Measurements from ENCODE around the gene MREG. TPM values are rescaled to one million over a fixed set of nuclear protein-coding genes. Genes with fewer than 3 reads are reported as not detected.

The MREG gene
- total and polyA plus RNA-seq, 7 donors = 0.99 to 8.8 (median 1.5) TPM

GRCh38 chr2:215921895-215922294 is 91.5 kb downstream of the MREG start:
- Histone ChIP-seq H3K27ac (no peak overlapping the region), H3K4me3 (no peak overlapping the region), H3K9me3 (no peaks in the 10 kb centered on the region), H3K4me1 (peaks cover 0 to 34% (median 29%) of the 10 kb centered on the region in 4 donors), H3K27me3 (no peaks in the 10 kb centered on the region), H3K36me3 (no peaks in the 10 kb centered on the region)
- intact Hi-C loops (cut with DNase I) = no loop called here
- DNase-seq = no peak
- 83 to 89% methylated on average over 3 of the region's 3 CpGs for WGBS, 2 donors
- no peak for TF ChIP-seq EP300 (IDR thresholded peaks at IDR 0.05)
- no peak for TF ChIP-seq POLR2AphosphoS5 (IDR thresholded peaks at IDR 0.05)
- no peak for TF ChIP-seq POLR2A (IDR thresholded peaks at IDR 0.05)
- TF ChIP-seq CTCF (IDR thresholded peaks at IDR 0.05) = no peak

GRCh38 chr2:215920244-215921100 is 92.9 kb downstream of the MREG start:
- TF ChIP-seq EP300 (IDR thresholded peaks at IDR 0.05) (no peak), CTCF (IDR thresholded peaks at IDR 0.05) (peak; percentile 66 to 81 (median 74))
- no peaks in the 10 kb centered on the region for H3K36me3 ChIP-seq
- 36% methylated on average over 8 of the region's 8 CpGs for WGBS, 2 donors
- peaks cover 0 to 34% (median 29%) of the 10 kb centered on the region in 4 donors for H3K4me1 ChIP-seq
- H3K27ac ChIP-seq = peak overlapping the region; percentile 37 to 75 (median 64)
- H3K9me3 ChIP-seq = no peaks in the 10 kb centered on the region
- H3K27me3 ChIP-seq = no peaks in the 10 kb centered on the region
- intact Hi-C loops (cut with DNase I) = no loop called here
- peak; percentile 87 for DNase-seq
- no peak overlapping the region for H3K4me3 ChIP-seq

GRCh38 chr2:215919624-215920243 is 93.6 kb downstream of the MREG start:
- H3K27me3 ChIP-seq = no peaks in the 10 kb centered on the region
- H3K9me3 ChIP-seq = no peaks in the 10 kb centered on the region
- WGBS, 2 donors = 70 to 71% methylated on average over 8 of the region's 8 CpGs
- H3K27ac ChIP-seq = peak overlapping the region; percentile 37 to 75 (median 64)
- no peaks in the 10 kb centered on the region for H3K36me3 ChIP-seq
- H3K4me1 ChIP-seq = peaks cover 0 to 34% (median 29%) of the 10 kb centered on the region in 4 donors
- no peak overlapping the region for H3K4me3 ChIP-seq
- intact Hi-C loops (cut with DNase I) = loop anchor here (2.0 to 5.0 kb wide), 5 partner anchors 142 to 483 kb away; partner anchors contain the start of gene FN1
- no peak for DNase-seq
- TF ChIP-seq CTCF (IDR thresholded peaks at IDR 0.05) = no peak
- no peak for TF ChIP-seq POLR2A (IDR thresholded peaks at IDR 0.05)
- no peak for TF ChIP-seq POLR2AphosphoS5 (IDR thresholded peaks at IDR 0.05)
- TF ChIP-seq EP300 (IDR thresholded peaks at IDR 0.05) = no peak

- intact Hi-C loops (cut with DNase I) = loop anchor here (2.0 to 5.0 kb wide), 5 partner anchors 142 to 482 kb away; partner anchors contain the start of gene FN1
- Histone ChIP-seq H3K4me3 (no peak overlapping the region), H3K27ac (peak overlapping the region; percentile 27 to 75 (median 64)), H3K9me3 (no peaks in the 10 kb centered on the region), H3K4me1 (peaks cover 0 to 34% (median 29%) of the 10 kb centered on the region in 4 donors), H3K27me3 (no peaks in the 10 kb centered on the region), H3K36me3 (no peaks in the 10 kb centered on the region)
- WGBS, 2 donors = 45 to 64% methylated on average over 3 of the region's 3 CpGs
- no peak for TF ChIP-seq POLR2AphosphoS5 (IDR thresholded peaks at IDR 0.05)
- DNase-seq = no peak
These were observed 94.3 kb downstream of the MREG start for GRCh38 chr2:215918901-215919599.

Measured in sigmoid colon (tissue), 7 donors.